ENCODE data around the gene COIL.
A peak's percentile ranks its signal among the peaks of the same experiment; 100 is the strongest.

COIL gene

GRCh38 chr17:56903560-56903959 is 57.3 kb downstream of the COIL start:
- no peak for DNase-seq

GRCh38 chr17:56902348-56902747 is 58.5 kb downstream of the COIL start:
- DNase-seq, result peak; percentile 50

GRCh38 chr17:56899403-56899802 is 61.4 kb downstream of the COIL start:
- DNase-seq, result no peak

- DNase-seq, result no peak
Observed at GRCh38 chr17:56898874-56899273, 62.0 kb downstream of the COIL start.

GRCh38 chr17:56897646-56898424 is 63.0 kb downstream of the COIL start:
- no peak for DNase-seq

GRCh38 chr17:56896968-56897359 is 63.9 kb downstream of the COIL start:
- DNase-seq, result no peak

GRCh38 chr17:56896217-56896967 is 64.5 kb downstream of the COIL start:
- DNase-seq, result no peak

GRCh38 chr17:56894859-56895455 is 65.9 kb downstream of the COIL start:
- no peak for DNase-seq

GRCh38 chr17:56893503-56893902 is 67.3 kb downstream of the COIL start:
- no peak for DNase-seq

- no peak for DNase-seq
Observed at GRCh38 chr17:56892333-56892732, 68.5 kb downstream of the COIL start.

- DNase-seq, result no peak
Observed at GRCh38 chr17:56891751-56892150, 69.1 kb downstream of the COIL start.

- no peak for DNase-seq
Observed at GRCh38 chr17:56890906-56891674, 69.8 kb downstream of the COIL start.

- no peak for DNase-seq
Observed at GRCh38 chr17:56890390-56890789, 70.5 kb downstream of the COIL start.
